ENCODE data around the gene CD86. TPM values are rescaled to one million over a fixed set of nuclear protein-coding genes. Genes with fewer than 3 reads are reported as not detected.

The CD86 gene
- polyA plus RNA-seq, 2 donors: 0.39 to 0.85 TPM

DNA sequence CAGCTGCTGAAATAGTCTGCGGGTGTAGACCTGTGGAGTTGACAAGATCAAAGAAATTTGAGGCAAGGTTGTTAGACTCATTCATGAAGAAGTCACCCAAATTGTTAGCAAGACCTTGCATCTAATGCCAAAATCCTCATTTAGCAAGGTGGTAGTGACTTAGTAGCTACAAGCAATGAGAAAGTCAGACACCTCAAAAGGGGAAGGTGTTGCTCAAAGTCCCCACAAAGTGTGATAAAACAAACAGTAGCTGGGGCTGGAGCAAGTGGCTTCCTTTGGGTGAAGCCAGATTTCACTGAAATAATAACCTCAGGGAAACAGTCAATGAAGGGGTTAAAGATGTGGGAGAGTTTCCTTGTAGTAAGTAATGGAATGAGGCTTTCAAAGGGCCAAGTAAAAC, 44.9 kb downstream of the CD86 start:
- WGBS, 2 donors: 67 to 83% methylated on average over 1 of the region's 1 CpG
- H3K36me3 ChIP-seq (ENCODE audit: control insufficient read depth in 2 of 2, insufficient read depth in 2 of 2, low read length in 1 of 2): no peaks in the 10 kb centered on the region
- no peak overlapping the region for H3K27ac ChIP-seq (ENCODE audit: low read depth in 2 of 2, low read length in 1 of 2)
- no peaks in the 10 kb centered on the region for H3K4me1 ChIP-seq (ENCODE audit: control insufficient read depth in 2 of 2, insufficient read depth in 2 of 2, low read length in 1 of 2)
- H3K9me3 ChIP-seq (ENCODE audit: control insufficient read depth in 2 of 2, insufficient read depth in 1 of 2, low read depth in 1 of 2, low read length in 1 of 2): no peaks in the 10 kb centered on the region
- H3K27me3 ChIP-seq (ENCODE audit: control insufficient read depth in 1 of 2, insufficient read depth in 2 of 2, low read length in 2 of 2): no peaks in the 10 kb centered on the region
- no peak overlapping the region for H3K4me3 ChIP-seq (ENCODE audit: low read depth in 1 of 2, low read length in 2 of 2)

DNA sequence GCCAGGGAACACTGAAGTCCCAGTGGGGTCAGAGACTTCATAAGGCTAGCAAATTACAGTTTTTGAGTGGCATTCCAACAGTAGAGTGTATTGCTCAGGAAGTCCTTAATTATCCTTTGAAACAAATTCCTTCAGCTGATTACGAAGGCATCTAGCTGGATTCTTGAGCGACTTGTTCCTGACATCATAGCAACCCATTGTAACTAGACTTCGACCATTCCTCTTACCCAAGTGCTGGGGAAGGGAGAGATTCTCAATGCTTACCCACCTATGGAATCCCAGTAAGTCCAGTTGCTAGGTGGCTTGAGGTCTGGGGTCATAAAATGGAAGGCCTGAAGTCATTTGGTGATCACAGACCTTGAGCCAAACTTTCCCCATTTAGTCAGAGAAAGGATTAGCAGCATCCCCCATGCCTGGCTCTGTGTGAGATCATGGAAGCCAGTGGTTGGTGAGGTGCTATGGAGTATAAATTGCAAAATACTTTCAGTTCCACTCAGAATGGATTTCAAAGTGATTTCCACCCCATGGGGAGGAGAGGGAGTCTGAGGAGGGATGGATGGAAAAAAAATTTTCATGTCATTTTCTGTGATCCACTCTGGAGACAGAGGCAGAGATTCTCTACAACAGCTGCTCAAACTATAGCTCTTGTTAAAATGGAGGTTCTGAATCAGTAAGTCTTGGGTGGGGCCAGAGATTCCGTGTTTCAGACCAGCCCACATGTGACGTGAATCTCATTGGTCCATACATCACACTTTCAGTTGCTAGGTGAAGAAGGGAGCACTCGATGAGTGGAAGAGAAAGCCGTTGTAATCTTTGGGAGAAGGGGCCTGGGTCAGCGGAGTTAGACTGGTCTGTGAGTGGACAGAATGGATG, 45.7 kb downstream of the CD86 start:
- no peak overlapping the region for H3K27ac ChIP-seq (ENCODE audit: low read depth in 2 of 2, low read length in 1 of 2)
- no peaks in the 10 kb centered on the region for H3K36me3 ChIP-seq (ENCODE audit: control insufficient read depth in 2 of 2, insufficient read depth in 2 of 2, low read length in 1 of 2)
- H3K27me3 ChIP-seq (ENCODE audit: control insufficient read depth in 1 of 2, insufficient read depth in 2 of 2, low read length in 2 of 2): no peaks in the 10 kb centered on the region
- H3K4me3 ChIP-seq (ENCODE audit: low read depth in 1 of 2, low read length in 2 of 2): no peak overlapping the region
- no peaks in the 10 kb centered on the region for H3K9me3 ChIP-seq (ENCODE audit: control insufficient read depth in 2 of 2, insufficient read depth in 1 of 2, low read depth in 1 of 2, low read length in 1 of 2)
- H3K4me1 ChIP-seq (ENCODE audit: control insufficient read depth in 2 of 2, insufficient read depth in 2 of 2, low read length in 1 of 2): no peaks in the 10 kb centered on the region
- WGBS, 2 donors: 44 to 52% methylated on average over 8 of the region's 8 CpGs

DNA sequence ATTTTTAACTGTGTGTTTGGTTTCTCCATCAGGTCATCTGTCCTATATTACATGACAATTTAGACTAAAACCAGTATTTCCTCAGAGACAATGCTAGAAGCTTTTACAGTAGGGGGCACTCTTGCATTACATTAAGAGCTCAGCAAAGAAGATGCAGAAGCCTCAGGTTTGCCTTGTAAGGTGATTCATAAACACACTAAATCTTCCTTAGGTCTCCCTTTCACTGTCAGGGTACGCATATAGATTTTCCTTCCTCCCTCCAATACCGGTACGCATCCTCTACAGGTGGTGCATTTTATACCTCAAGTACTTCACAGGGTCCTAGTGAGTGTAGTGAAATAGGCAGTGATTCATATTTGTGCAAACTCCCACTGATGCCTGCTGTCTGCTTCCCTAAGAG, 46.5 kb downstream of the CD86 start:
- no peaks in the 10 kb centered on the region for H3K9me3 ChIP-seq (ENCODE audit: control insufficient read depth in 2 of 2, insufficient read depth in 1 of 2, low read depth in 1 of 2, low read length in 1 of 2)
- WGBS, 2 donors: 12 to 36% methylated on average over 3 of the region's 3 CpGs
- H3K27ac ChIP-seq (ENCODE audit: low read depth in 2 of 2, low read length in 1 of 2): no peak overlapping the region
- H3K4me1 ChIP-seq (ENCODE audit: control insufficient read depth in 2 of 2, insufficient read depth in 2 of 2, low read length in 1 of 2): no peaks in the 10 kb centered on the region
- H3K4me3 ChIP-seq (ENCODE audit: low read depth in 1 of 2, low read length in 2 of 2): no peak overlapping the region
- H3K36me3 ChIP-seq (ENCODE audit: control insufficient read depth in 2 of 2, insufficient read depth in 2 of 2, low read length in 1 of 2): no peaks in the 10 kb centered on the region
- H3K27me3 ChIP-seq (ENCODE audit: control insufficient read depth in 1 of 2, insufficient read depth in 2 of 2, low read length in 2 of 2): no peaks in the 10 kb centered on the region

DNA sequence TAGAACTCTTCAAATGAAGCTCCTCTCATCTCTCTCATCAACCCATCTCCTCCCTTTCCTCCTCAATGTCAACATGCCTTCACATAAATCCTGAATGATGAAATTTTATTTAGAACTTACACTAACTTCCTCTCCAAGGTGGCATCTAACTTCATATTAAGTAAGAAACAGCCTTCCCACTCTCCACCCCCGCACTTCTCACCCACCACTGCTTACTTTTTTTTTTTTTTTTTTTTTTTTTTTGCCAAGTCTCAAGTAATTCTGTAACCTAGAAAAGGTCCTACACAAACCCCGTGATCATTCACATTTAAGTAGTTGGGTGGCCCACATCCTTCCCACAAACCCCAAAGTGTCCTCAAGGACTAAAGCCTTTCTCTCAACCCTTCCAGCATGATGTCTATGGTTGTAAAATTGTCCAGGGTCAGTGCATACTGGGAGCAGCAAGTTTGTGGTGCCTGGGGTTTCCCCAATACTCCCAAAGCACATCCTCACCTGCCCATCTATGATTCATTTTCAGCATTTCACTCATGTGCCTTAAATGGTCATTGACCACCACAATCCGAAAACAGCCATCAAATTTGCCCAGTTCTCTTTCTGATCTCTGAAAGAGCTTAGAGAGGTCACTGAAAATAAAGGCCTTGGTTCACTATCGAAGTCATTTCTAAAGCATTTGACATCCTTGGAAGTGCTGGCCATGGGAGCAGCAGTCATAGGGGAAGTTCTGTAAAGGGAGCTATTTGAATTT, 47.2 kb downstream of the CD86 start:
- 81 to 84% methylated on average over 4 of the region's 4 CpGs for WGBS, 2 donors
- H3K9me3 ChIP-seq (ENCODE audit: control insufficient read depth in 2 of 2, insufficient read depth in 1 of 2, low read depth in 1 of 2, low read length in 1 of 2): no peaks in the 10 kb centered on the region
- no peak overlapping the region for H3K4me3 ChIP-seq (ENCODE audit: low read depth in 1 of 2, low read length in 2 of 2)

DNA sequence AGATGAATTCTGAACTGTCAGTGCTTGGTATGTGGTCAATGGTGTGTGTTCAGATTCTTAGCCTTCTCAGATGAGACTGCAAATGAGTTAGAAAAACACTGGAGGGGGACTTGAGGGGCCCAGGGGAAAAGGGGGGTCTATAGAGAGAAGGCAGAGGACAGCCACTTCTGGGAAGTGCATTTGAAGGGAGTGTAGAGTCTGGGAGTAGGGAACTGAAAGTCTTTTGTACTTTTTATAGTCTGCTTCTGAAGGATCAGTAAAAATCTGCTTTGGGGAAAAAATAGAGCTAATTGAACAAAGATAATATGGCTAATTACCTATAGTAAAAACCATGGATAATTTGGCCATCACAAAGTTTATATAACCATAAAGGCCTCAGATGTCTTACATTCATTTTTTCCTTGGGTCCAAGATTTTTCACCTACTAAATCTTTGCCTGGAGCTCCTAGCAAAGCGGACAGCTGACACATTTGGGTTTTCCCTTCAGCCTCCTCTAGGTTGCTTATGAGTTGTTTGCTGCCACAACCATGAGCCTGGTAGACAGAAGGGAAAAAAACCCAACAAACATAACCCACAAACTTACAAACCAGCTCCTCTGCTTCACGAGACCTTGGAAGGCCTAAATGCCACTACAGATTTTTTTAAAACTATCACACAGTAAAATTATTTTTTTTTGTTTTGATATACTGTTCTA, 48.8 kb downstream of the CD86 start:
- Histone ChIP-seq H3K27me3 (ENCODE audit: control insufficient read depth in 1 of 2, insufficient read depth in 2 of 2, low read length in 2 of 2) (no peaks in the 10 kb centered on the region), H3K9me3 (ENCODE audit: control insufficient read depth in 2 of 2, insufficient read depth in 1 of 2, low read depth in 1 of 2, low read length in 1 of 2) (no peaks in the 10 kb centered on the region), H3K4me1 (ENCODE audit: control insufficient read depth in 2 of 2, insufficient read depth in 2 of 2, low read length in 1 of 2) (no peaks in the 10 kb centered on the region), H3K36me3 (ENCODE audit: control insufficient read depth in 2 of 2, insufficient read depth in 2 of 2, low read length in 1 of 2) (no peaks in the 10 kb centered on the region), H3K4me3 (ENCODE audit: low read depth in 1 of 2, low read length in 2 of 2) (no peak overlapping the region), H3K27ac (ENCODE audit: low read depth in 2 of 2, low read length in 1 of 2) (no peak overlapping the region)
- 83 to 84% methylated on average over 2 of the region's 2 CpGs for WGBS, 2 donors

More for the DNA sequence above, 47.2 kb downstream of the CD86 start:
- Histone ChIP-seq H3K27me3 (ENCODE audit: control insufficient read depth in 1 of 2, insufficient read depth in 2 of 2, low read length in 2 of 2) (no peaks in the 10 kb centered on the region), H3K4me1 (ENCODE audit: control insufficient read depth in 2 of 2, insufficient read depth in 2 of 2, low read length in 1 of 2) (no peaks in the 10 kb centered on the region), H3K27ac (ENCODE audit: low read depth in 2 of 2, low read length in 1 of 2) (no peak overlapping the region), H3K36me3 (ENCODE audit: control insufficient read depth in 2 of 2, insufficient read depth in 2 of 2, low read length in 1 of 2) (no peaks in the 10 kb centered on the region)

DNA sequence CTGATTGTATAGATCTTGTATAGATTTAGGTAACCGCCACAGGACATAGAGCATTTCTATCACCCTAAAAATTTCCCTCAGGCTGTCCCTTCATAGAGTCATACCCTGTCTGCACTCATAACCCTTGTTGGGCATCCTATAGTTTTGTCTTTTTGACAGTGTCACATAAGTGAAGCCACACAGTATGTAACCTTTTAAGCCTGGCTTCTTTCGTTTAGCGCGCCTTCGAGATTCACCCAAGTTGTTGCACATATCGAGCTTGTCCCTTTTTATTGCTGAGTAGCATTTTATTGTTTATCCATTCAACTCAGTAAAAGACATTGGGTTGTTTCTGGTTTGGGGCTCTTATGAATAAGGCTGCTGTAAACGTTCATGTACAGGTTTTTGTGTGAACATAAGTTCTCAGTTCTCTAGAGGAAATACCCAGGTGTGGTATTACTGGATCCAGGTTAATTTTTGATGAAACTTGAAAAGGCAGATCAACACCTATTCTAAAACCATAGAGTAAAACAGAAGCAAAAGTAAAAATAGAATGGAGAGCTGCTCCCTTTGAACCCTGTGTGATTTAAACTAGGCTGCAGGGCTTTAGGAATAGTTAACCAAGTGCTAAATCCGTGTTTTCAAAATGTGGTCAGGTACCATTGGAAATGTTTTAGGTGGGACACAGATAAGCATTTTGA, 49.5 kb downstream of the CD86 start:
- Histone ChIP-seq H3K4me3 (ENCODE audit: low read depth in 1 of 2, low read length in 2 of 2) (no peak overlapping the region), H3K4me1 (ENCODE audit: control insufficient read depth in 2 of 2, insufficient read depth in 2 of 2, low read length in 1 of 2) (no peaks in the 10 kb centered on the region), H3K27ac (ENCODE audit: low read depth in 2 of 2, low read length in 1 of 2) (no peak overlapping the region), H3K36me3 (ENCODE audit: control insufficient read depth in 2 of 2, insufficient read depth in 2 of 2, low read length in 1 of 2) (no peaks in the 10 kb centered on the region), H3K27me3 (ENCODE audit: control insufficient read depth in 1 of 2, insufficient read depth in 2 of 2, low read length in 2 of 2) (no peaks in the 10 kb centered on the region), H3K9me3 (ENCODE audit: control insufficient read depth in 2 of 2, insufficient read depth in 1 of 2, low read depth in 1 of 2, low read length in 1 of 2) (no peaks in the 10 kb centered on the region)
- WGBS, 2 donors: 83 to 86% methylated on average over 8 of the region's 8 CpGs

DNA sequence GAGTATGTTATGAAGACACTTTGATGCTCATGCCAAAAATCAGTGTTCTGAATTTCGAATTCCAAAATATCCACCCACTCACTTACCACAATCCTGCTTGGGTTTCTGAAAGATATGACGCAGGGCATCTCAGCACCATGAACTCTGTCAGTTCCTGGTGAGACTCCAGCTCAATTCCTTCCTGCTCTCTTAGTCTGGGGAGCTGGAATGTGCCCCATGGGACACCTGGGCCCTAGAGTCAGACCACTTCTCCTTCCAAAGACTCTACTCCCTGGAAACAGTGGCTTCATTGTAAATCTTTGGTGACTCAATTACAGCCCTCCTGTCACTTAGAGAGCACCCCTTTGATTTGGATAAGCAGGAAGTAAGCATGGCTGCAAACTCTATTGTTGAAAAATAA, 50.5 kb downstream of the CD86 start:
- no peaks in the 10 kb centered on the region for H3K27me3 ChIP-seq (ENCODE audit: control insufficient read depth in 1 of 2, insufficient read depth in 2 of 2, low read length in 2 of 2)
- no peaks in the 10 kb centered on the region for H3K36me3 ChIP-seq (ENCODE audit: control insufficient read depth in 2 of 2, insufficient read depth in 2 of 2, low read length in 1 of 2)
- H3K4me1 ChIP-seq (ENCODE audit: control insufficient read depth in 2 of 2, insufficient read depth in 2 of 2, low read length in 1 of 2): no peaks in the 10 kb centered on the region
- no peak overlapping the region for H3K4me3 ChIP-seq (ENCODE audit: low read depth in 1 of 2, low read length in 2 of 2)
- H3K9me3 ChIP-seq (ENCODE audit: control insufficient read depth in 2 of 2, insufficient read depth in 1 of 2, low read depth in 1 of 2, low read length in 1 of 2): no peaks in the 10 kb centered on the region
- H3K27ac ChIP-seq (ENCODE audit: low read depth in 2 of 2, low read length in 1 of 2): no peak overlapping the region
- 33 to 44% methylated on average over 2 of the region's 2 CpGs for WGBS, 2 donors

DNA sequence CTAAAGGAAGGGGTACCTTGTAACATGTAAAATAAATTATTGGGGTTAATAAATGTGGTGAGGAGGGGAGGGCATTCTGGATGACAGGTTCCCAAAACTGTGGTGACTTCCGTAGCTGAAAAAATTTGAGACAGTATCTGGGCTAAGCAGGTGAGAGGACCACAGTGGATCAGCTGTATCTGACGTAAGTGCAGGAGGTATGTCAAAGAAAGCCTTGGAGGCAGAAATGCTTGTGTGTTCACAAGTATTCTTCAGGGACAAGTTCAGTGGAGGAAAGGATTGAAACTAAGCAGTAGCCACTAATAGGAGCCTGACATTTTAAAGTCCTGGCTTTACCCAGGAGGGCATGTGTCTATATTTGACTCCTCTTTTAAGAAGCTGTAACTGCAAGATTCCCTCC, 52.0 kb downstream of the CD86 start:
- WGBS, 2 donors: 91 to 100% methylated on average over 2 of the region's 2 CpGs
- Histone ChIP-seq H3K36me3 (ENCODE audit: control insufficient read depth in 2 of 2, insufficient read depth in 2 of 2, low read length in 1 of 2) (no peaks in the 10 kb centered on the region), H3K27me3 (ENCODE audit: control insufficient read depth in 1 of 2, insufficient read depth in 2 of 2, low read length in 2 of 2) (no peaks in the 10 kb centered on the region), H3K27ac (ENCODE audit: low read depth in 2 of 2, low read length in 1 of 2) (no peak overlapping the region), H3K4me3 (ENCODE audit: low read depth in 1 of 2, low read length in 2 of 2) (no peak overlapping the region), H3K9me3 (ENCODE audit: control insufficient read depth in 2 of 2, insufficient read depth in 1 of 2, low read depth in 1 of 2, low read length in 1 of 2) (no peaks in the 10 kb centered on the region), H3K4me1 (ENCODE audit: control insufficient read depth in 2 of 2, insufficient read depth in 2 of 2, low read length in 1 of 2) (no peaks in the 10 kb centered on the region)

DNA sequence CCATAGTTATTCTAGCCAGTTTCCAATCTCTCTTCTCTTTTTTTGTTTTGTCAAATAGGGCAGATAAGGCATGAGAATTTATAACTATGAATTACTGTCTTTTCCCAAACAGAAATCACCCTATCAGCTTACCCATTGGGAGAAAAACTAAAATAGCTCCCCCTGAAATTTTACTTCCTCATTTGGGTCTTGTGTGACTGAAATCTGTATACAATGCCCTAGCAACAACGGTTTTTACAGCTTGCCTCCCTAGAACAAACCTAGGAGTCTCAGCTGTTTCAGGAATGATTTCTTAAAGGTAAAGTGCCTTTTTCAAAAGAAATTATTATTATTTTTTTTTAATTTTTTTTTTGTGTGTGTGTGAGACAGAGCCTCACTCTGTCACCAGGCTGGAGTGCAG, 56.8 kb downstream of the CD86 start:
- Histone ChIP-seq H3K27ac (ENCODE audit: low read depth in 2 of 2, low read length in 1 of 2) (no peak overlapping the region), H3K9me3 (ENCODE audit: control insufficient read depth in 2 of 2, insufficient read depth in 1 of 2, low read depth in 1 of 2, low read length in 1 of 2) (no peaks in the 10 kb centered on the region), H3K4me1 (ENCODE audit: control insufficient read depth in 2 of 2, insufficient read depth in 2 of 2, low read length in 1 of 2) (no peaks in the 10 kb centered on the region), H3K27me3 (ENCODE audit: control insufficient read depth in 1 of 2, insufficient read depth in 2 of 2, low read length in 2 of 2) (no peaks in the 10 kb centered on the region), H3K4me3 (ENCODE audit: low read depth in 1 of 2, low read length in 2 of 2) (no peak overlapping the region), H3K36me3 (ENCODE audit: control insufficient read depth in 2 of 2, insufficient read depth in 2 of 2, low read length in 1 of 2) (no peaks in the 10 kb centered on the region)
- 33 to 55% methylated on average over 1 of the region's 1 CpG for WGBS, 2 donors

All from esophagus (tissue), 2 donors.